Trophoblast cell (in vitro differentiated cells and primary cell): ENCODE measurements around the gene DISC1.

Experiments
- DNase-seq, 2 donors: peaks; one replicate each; pipeline ENCODE4 v3.0.0-alpha.2; 2016
- H2AFZ ChIP-seq: 2 replicates; pipeline ENCODE4 v1.6.1; 2013; ENCODE audit warnings: low read length, moderate library complexity, mild to moderate bottlenecking; ENCODE audit not compliant: insufficient read depth, poor library complexity
- H2AK5ac ChIP-seq: 2 replicates; pipeline ENCODE4 v1.6.1; 2013; ENCODE audit warnings: mild to moderate bottlenecking, low read length
- H2BK120ac ChIP-seq: 2 replicates; pipeline ENCODE4 v1.6.1; 2013; ENCODE audit warnings: low read length, mild to moderate bottlenecking, moderate library complexity; ENCODE audit not compliant: insufficient read depth, poor library complexity
- H2BK12ac ChIP-seq: 2 replicates; pipeline ENCODE4 v1.6.1; 2013; ENCODE audit warnings: mild to moderate bottlenecking, low read length, moderate library complexity
- H2BK5ac ChIP-seq: 2 replicates; pipeline ENCODE4 v1.6.1; 2013; ENCODE audit warnings: low read length, low read depth, moderate library complexity, mild to moderate bottlenecking; ENCODE audit not compliant: poor library complexity
- H3K14ac ChIP-seq: 2 replicates; pipeline ENCODE4 v1.6.1; 2013; ENCODE audit warnings: mild to moderate bottlenecking, low read length
- H3K18ac ChIP-seq: 2 replicates; pipeline ENCODE4 v1.6.1; 2013; ENCODE audit warnings: mild to moderate bottlenecking, low read length
- H3K23ac ChIP-seq: 2 replicates; pipeline ENCODE4 v1.6.1; 2013; ENCODE audit warnings: low read length
- H3K27ac ChIP-seq: 2 replicates; pipeline ENCODE4 v1.5.1; 2013; ENCODE audit warnings: low read depth, mild to moderate bottlenecking, inconsistent platforms, low read length, moderate library complexity
- H3K27me3 ChIP-seq: 2 replicates; pipeline ENCODE4 v1.6.1; 2013; ENCODE audit warnings: inconsistent platforms, mild to moderate bottlenecking, low read length, moderate library complexity; ENCODE audit not compliant: insufficient read depth
- H3K36me3 ChIP-seq, 2 experiments: 1 replicate in 1 of 2; 2 replicates in 1 of 2; pipeline ENCODE4 v1.6.1; 2013; ENCODE audit warnings: low read length in 2 of 2, mild to moderate bottlenecking in 2 of 2, moderate library complexity in 1 of 2; ENCODE audit not compliant: insufficient read depth in 2 of 2, control insufficient read depth in 1 of 2
- H3K4ac ChIP-seq: 2 replicates; pipeline ENCODE4 v1.6.1; 2013; ENCODE audit warnings: low read depth, mild to moderate bottlenecking, low read length, moderate library complexity
- H3K4me1 ChIP-seq, 2 experiments: 1 replicate in 1 of 2; 2 replicates in 1 of 2; pipeline ENCODE4 v1.6.1; 2013; ENCODE audit warnings: low read length in 2 of 2, mild to moderate bottlenecking in 2 of 2, moderate library complexity in 1 of 2; ENCODE audit not compliant: insufficient read depth in 2 of 2, control insufficient read depth in 1 of 2
- H3K4me2 ChIP-seq: 2 replicates; pipeline ENCODE4 v1.6.1; 2013; ENCODE audit warnings: inconsistent platforms, mild to moderate bottlenecking, low read length, moderate library complexity
- H3K4me3 ChIP-seq: 2 replicates; pipeline ENCODE4 v1.5.1; 2013; ENCODE audit warnings: mild to moderate bottlenecking, low read depth, low read length, inconsistent platforms
- H3K79me1 ChIP-seq: one replicate; pipeline ENCODE4 v1.6.1; 2013; ENCODE audit warnings: low read length
- H3K79me2 ChIP-seq: 2 replicates; pipeline ENCODE4 v1.6.1; 2013; ENCODE audit warnings: low read length, mild to moderate bottlenecking; ENCODE audit not compliant: control insufficient read depth, insufficient read depth, poor library complexity
- H3K9ac ChIP-seq: 2 replicates; pipeline ENCODE4 v1.6.1; 2013; ENCODE audit warnings: mild to moderate bottlenecking, low read length
- H3K9me3 ChIP-seq: 2 replicates; pipeline ENCODE4 v1.6.1; 2013; ENCODE audit warnings: low read depth, mild to moderate bottlenecking, control low read depth, inconsistent platforms, low read length; ENCODE audit not compliant: insufficient read depth
- H4K12ac ChIP-seq: 2 replicates; pipeline ENCODE4 v1.6.1; 2013; ENCODE audit warnings: low read depth, mild to moderate bottlenecking, low read length, moderate library complexity
- H4K8ac ChIP-seq: 2 replicates; pipeline ENCODE4 v1.6.1; 2013; ENCODE audit warnings: low read depth, mild to moderate bottlenecking, low read length, moderate library complexity
- H4K91ac ChIP-seq: one replicate; pipeline ENCODE4 v1.6.1; 2013; ENCODE audit warnings: low read depth, mild to moderate bottlenecking, low read length, moderate library complexity
- WGBS: extraction: QIAGEN DNeasy Blood & Tissue Kit; methylation state at CpG from one replicate; pipeline ENCODE4 v1.1.7; 2013; ENCODE audit warnings: missing lambda C conversion rate; ENCODE audit not compliant: insufficient read length, insufficient coverage; ENCODE audit errors: extremely low coverage; 5-methylcytosine and 5-hydroxymethylcytosine counted together

Gene DISC1

GRCh38 chr1:231723146-231723545, 96.6 kb downstream of the DISC1 start:
- H3K9me3 ChIP-seq, result no peaks in the 10 kb centered on the region
- no peak overlapping the region for H2BK5ac ChIP-seq
- no peak overlapping the region for H3K4me2 ChIP-seq
- peaks cover 2% of the 10 kb centered on the region for H3K79me1 ChIP-seq
- no peak overlapping the region for H4K91ac ChIP-seq
- H3K4me3 ChIP-seq, result no peak overlapping the region
- no peak for DNase-seq
- no peak overlapping the region for H2AFZ ChIP-seq
- H2AK5ac ChIP-seq, result no peak overlapping the region
- H3K9ac ChIP-seq, result no peak overlapping the region
- H3K4ac ChIP-seq, result no peak overlapping the region
- peaks cover 3% of the 10 kb centered on the region in 2 experiments for H3K4me1 ChIP-seq
- H3K23ac ChIP-seq, result no peak overlapping the region
- no peaks in the 10 kb centered on the region for H3K36me3 ChIP-seq
- no peak overlapping the region for H3K27ac ChIP-seq
- H3K27me3 ChIP-seq, result no peaks in the 10 kb centered on the region
- no peak overlapping the region for H3K14ac ChIP-seq
- no peak overlapping the region for H2BK12ac ChIP-seq
- no CpG with 5 or more reads among the region's 7 CpGs for WGBS
- H2BK120ac ChIP-seq, result no peak overlapping the region
- no peaks in the 10 kb centered on the region for H3K79me2 ChIP-seq
- no peak overlapping the region for H4K8ac ChIP-seq
- H4K12ac ChIP-seq, result no peak overlapping the region
- no peak overlapping the region for H3K18ac ChIP-seq

DNA sequence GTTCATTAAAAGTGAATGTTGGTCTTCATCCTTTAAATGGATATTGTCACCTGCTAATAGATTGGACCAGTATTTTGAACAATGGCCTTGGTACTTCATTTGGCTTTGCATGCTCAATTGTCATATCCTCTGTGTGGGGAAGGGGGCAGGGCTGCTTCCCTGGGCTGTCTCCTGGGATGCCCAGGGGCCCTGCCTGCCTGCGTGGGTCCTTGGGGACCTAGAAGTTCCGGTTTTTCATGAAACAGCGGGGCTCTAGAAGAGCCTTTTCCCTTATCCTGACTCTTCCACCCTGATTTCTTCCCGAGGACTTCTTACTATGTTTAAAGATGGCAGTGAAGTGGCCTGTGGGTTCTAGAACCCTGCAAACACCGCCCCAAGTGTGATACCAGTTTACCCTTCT, 97.5 kb downstream of the DISC1 start:
- Histone ChIP-seq H2BK5ac (no peak overlapping the region), H4K8ac (no peak overlapping the region), H3K14ac (no peak overlapping the region), H2AK5ac (no peak overlapping the region), H3K79me2 (no peaks in the 10 kb centered on the region), H4K91ac (no peak overlapping the region), H3K9ac (no peak overlapping the region), H3K4me2 (no peak overlapping the region), H3K79me1 (peaks cover 2% of the 10 kb centered on the region), H3K36me3 (no peaks in the 10 kb centered on the region), H3K4me1 (peaks cover 3% of the 10 kb centered on the region in 2 experiments), H2BK12ac (no peak overlapping the region), H3K4ac (no peak overlapping the region), H3K18ac (no peak overlapping the region), H3K9me3 (no peaks in the 10 kb centered on the region), H3K27me3 (no peaks in the 10 kb centered on the region), H3K23ac (no peak overlapping the region), H2AFZ (no peak overlapping the region), H4K12ac (no peak overlapping the region), H3K4me3 (no peak overlapping the region), H2BK120ac (no peak overlapping the region), H3K27ac (no peak overlapping the region)
- DNase-seq, result no peak
- no CpG with 5 or more reads among the region's 5 CpGs for WGBS

- Histone ChIP-seq H3K14ac (no peak overlapping the region), H3K36me3 (no peaks in the 10 kb centered on the region), H3K79me1 (peaks cover 2% of the 10 kb centered on the region), H4K8ac (no peak overlapping the region), H2AK5ac (no peak overlapping the region), H2BK120ac (no peak overlapping the region), H3K9me3 (no peaks in the 10 kb centered on the region), H3K4me1 (peaks cover 3% of the 10 kb centered on the region in 2 experiments), H3K4ac (no peak overlapping the region), H2BK12ac (no peak overlapping the region), H4K91ac (no peak overlapping the region), H3K9ac (no peak overlapping the region), H3K4me3 (no peak overlapping the region), H3K27me3 (no peaks in the 10 kb centered on the region), H2AFZ (no peak overlapping the region), H3K79me2 (no peaks in the 10 kb centered on the region), H3K18ac (no peak overlapping the region), H3K27ac (peak overlapping the region; percentile 9), H4K12ac (no peak overlapping the region), H3K4me2 (no peak overlapping the region), H2BK5ac (no peak overlapping the region), H3K23ac (no peak overlapping the region)
- DNase-seq, result peak; percentile 25 to 62
- WGBS, result no CpG with 5 or more reads among the region's 13 CpGs
Measured at GRCh38 chr1:231724876-231725647, 98.5 kb downstream of the DISC1 start.

DNA sequence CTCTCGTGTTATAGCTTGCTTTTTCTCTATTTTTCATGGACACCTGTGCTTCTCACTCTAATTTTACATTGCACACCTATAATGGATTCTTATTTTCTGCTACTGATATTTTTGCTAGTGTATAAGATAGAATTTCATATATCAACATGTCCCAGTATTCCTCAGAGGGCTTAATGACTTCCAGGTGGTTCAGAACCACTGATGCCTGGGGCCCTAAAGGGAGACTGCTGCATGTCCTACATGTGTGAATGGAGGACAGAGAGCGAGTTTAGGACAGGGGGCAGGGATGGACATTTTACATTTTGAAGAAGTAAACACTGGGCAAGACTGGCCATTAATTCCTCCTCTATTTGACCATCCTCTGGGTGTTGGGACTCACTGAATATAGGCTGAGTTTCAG, 100.6 kb downstream of the DISC1 start:
- no peak overlapping the region for H2BK120ac ChIP-seq
- H3K4me2 ChIP-seq, result no peak overlapping the region
- no peak overlapping the region for H3K9ac ChIP-seq
- H3K18ac ChIP-seq, result no peak overlapping the region
- H2BK12ac ChIP-seq, result no peak overlapping the region
- H2AK5ac ChIP-seq, result no peak overlapping the region
- H3K36me3 ChIP-seq, result no peaks in the 10 kb centered on the region
- H2BK5ac ChIP-seq, result no peak overlapping the region
- H3K4ac ChIP-seq, result no peak overlapping the region
- no peak overlapping the region for H4K12ac ChIP-seq
- WGBS, result no CpG with 5 or more reads among the region's 2 CpGs
- H3K79me2 ChIP-seq, result no peaks in the 10 kb centered on the region
- H4K8ac ChIP-seq, result no peak overlapping the region
- peaks cover 2% of the 10 kb centered on the region for H3K9me3 ChIP-seq
- no peak overlapping the region for H3K14ac ChIP-seq
- no peak overlapping the region for H4K91ac ChIP-seq
- no peak overlapping the region for H3K23ac ChIP-seq
- DNase-seq, result no peak
- H3K79me1 ChIP-seq, result peaks cover 2% of the 10 kb centered on the region
- H3K27ac ChIP-seq, result no peak overlapping the region
- no peaks in the 10 kb centered on the region for H3K27me3 ChIP-seq
- H2AFZ ChIP-seq, result no peak overlapping the region
- peaks cover 3% of the 10 kb centered on the region in 2 experiments for H3K4me1 ChIP-seq
- no peak overlapping the region for H3K4me3 ChIP-seq
